GM12864 (cell line): ENCODE data around the gene METTL23.
"Not testable (repeated sequence)": the region's sequence is repeated elsewhere in the genome, so short reads cannot be mapped to it uniquely, and the experiment has no call there.

Experiments
- DNase-seq: peaks from one replicate; pipeline ENCODE4 v3.0.0-alpha.2; 2011; ENCODE audit warnings: low read depth
- H3K4me3 ChIP-seq: 2 replicates; pipeline ENCODE4 v1.5.1; 2011; ENCODE audit warnings: mild to moderate bottlenecking, low read depth, low read length, control low read depth
- CTCF ChIP-seq: IDR thresholded peaks from 2 replicates; pipeline ENCODE4 v1.5.1; 2011; ENCODE audit warnings: low read depth, mild to moderate bottlenecking, moderate library complexity, low read length, control low read depth, inconsistent platforms; ENCODE audit errors: missing control alignments

Gene METTL23

GRCh38 chr17:76738468-76738850, 11.8 kb downstream of the METTL23 start:
- no peak for TF ChIP-seq CTCF
- H3K4me3 ChIP-seq: peak overlapping the region; percentile 92
- DNase-seq: no peak

GRCh38 chr17:76739568-76740115, 13.0 kb downstream of the METTL23 start:
- DNase-seq, H3K4me3 ChIP-seq: not testable (repeated sequence)

GRCh38 chr17:76740329-76741118, 13.9 kb downstream of the METTL23 start:
- no peak for DNase-seq
- H3K4me3 ChIP-seq: no peak overlapping the region

GRCh38 chr17:76742958-76743357, 16.3 kb downstream of the METTL23 start:
- DNase-seq: no peak
- H3K4me3 ChIP-seq: no peak overlapping the region
- TF ChIP-seq CTCF: no peak

More at GRCh38 chr17:76740329-76741118, 13.9 kb downstream of the METTL23 start:
- no peak for TF ChIP-seq CTCF

GRCh38 chr17:76744747-76745146, 18.1 kb downstream of the METTL23 start:
- no peak for TF ChIP-seq CTCF
- DNase-seq: no peak
- H3K4me3 ChIP-seq: no peak overlapping the region

- H3K4me3 ChIP-seq, DNase-seq: not testable (repeated sequence)
These were observed 19.1 kb downstream of the METTL23 start for GRCh38 chr17:76745785-76746184.

GRCh38 chr17:76747716-76748363, 21.2 kb downstream of the METTL23 start:
- DNase-seq: no peak
- no peak overlapping the region for H3K4me3 ChIP-seq
- no peak for TF ChIP-seq CTCF

- TF ChIP-seq CTCF: no peak
- H3K4me3 ChIP-seq: no peak overlapping the region
- no peak for DNase-seq
These were observed 22.0 kb downstream of the METTL23 start for GRCh38 chr17:76748657-76749056.
